ENCODE measurements around the gene DUSP3.

The DUSP3 gene

DNA sequence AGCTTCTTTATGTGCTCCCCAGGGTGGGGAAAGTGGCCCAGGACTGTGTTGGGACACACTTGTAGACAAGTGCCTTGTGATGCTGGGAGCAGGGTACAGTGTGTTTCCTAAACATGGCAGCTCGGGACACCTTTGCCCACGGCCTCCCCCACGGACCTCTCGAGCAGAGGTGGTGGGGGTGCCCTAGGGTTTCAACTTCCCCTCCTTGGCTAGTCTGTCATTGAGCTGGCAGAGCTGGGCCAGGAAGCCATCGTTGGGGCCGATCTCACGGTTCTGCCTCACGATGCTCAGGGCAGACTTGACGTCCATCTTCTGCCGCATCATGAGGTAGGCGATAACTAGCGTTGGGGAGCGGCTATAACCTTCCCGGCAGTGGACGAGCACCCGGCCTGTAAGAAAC is 9.4 kb downstream of the DUSP3 start:
- no peak for DNase-seq (ENCODE audit: low read depth, low spot score)

DNA sequence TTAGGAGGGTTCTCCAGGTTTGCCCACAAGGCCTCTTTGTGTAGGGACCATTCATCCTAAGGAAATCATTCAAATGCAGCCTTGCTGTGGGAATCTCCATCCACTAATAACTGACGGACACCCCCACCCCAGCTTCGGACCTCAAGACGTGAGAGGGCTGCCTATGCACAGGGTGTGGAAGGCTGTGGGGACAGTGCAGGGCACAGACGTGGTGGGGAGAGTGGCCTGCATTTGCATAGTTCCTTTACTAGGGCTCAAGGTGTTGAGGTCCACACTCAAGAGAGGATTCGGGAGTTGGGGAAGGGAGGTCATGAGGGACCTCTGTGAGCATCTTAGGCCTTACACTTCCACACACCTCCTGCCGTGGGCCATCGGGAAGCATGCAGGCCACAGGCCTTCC is 9.8 kb downstream of the DUSP3 start:
- DNase-seq (ENCODE audit: low read depth, low spot score): no peak

DNA sequence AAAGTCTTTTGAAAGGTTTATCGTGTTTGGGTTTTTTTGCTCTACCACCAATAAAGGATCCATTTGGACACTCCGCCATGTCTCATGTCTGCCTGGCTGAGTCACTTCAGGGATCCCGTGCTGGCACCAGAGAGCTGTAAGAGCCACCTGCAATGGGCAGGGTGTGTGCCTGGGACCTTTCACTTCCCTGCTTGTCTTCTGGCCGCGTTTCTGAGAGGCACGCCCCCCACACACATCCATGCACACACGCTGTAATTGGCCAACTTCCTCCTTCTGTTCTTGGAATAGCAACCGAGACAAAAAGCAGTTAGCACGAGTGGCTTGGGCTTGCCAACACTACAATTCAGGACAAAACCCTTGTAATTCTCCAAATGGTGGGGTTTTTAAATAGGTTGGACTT is 10.4 kb downstream of the DUSP3 start:
- DNase-seq (ENCODE audit: low read depth, low spot score): no peak

DNA sequence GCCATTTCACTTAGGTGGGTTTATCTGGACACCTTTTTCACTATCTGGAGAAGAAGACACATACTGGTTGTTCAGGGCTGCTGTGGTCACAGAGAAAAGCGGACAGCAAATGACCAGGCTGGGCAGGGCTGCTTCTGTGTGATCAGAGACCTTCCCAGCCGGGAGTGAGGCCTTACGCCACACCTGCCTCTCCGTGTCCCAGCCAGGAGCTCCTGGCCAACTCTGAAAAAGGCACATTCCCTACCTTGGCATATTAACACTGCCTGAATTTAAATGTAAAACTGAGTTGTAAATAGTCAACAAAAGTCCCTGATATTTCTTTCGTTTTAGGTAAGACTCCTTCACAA is 11.1 kb downstream of the DUSP3 start:
- no peak for DNase-seq (ENCODE audit: low read depth, low spot score)

DNA sequence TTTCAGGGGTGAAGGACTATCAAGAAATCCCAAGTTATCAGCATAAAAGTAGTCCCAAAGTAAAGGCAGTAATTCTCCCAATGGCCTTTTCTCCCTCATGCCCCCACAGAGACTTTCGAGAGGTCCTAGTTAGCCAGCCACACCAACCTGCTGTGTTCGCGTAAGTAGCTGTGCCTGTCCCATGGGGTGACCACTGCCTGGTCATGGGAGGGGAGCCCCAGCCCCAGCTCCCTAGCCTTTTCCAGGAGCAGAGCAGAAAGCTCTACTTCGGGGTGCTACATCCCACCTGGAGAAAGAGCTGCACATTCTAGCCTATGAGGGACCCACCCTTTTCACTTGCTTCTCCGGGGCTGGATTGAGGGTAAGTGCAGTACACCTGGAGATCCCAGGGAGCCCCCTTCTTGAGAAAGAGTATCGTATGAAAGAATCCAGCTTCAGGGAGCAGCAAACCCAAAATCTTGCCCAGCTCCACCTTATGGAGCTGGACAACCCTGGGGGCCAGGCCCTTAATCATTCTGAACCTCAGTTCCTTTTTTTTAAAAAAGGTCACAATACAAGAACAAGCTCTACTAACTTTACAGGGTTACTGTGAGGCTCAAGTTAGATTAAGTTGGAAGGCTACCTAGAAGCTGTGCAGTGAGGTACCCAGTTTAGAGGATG is 11.6 kb downstream of the DUSP3 start:
- no peak for DNase-seq (ENCODE audit: low read depth, low spot score)

DNA sequence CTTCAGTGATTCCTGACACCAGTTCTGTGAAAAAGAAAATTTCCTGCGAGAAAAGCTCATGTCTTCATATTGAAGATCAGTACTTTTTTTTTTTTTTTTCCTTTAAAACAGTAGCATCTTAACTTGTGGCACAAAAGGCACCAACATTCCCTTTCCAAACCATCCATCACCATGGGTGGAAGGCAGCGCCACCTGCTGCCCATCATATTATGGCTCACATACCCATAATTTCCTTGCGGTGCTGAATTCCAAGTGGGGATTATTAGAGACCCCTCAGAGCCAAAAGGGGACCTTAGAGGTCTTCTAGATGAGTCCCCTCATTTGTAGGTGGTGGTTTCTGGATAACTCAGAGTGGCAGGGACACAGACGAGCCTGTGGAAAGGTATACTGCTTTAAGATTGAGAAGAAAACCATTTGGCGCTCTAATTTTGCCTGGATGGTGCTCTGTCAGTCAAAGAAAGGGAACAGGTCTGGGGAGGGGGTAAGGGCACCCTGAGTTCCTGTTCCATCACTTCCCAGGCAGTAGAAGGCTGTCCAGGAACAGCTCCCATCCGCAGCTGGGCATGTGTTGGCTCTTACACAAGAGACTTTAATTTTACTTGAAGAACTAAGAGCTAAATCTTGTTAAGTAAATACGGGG is 12.2 kb downstream of the DUSP3 start:
- DNase-seq (ENCODE audit: low read depth, low spot score): no peak

DNA sequence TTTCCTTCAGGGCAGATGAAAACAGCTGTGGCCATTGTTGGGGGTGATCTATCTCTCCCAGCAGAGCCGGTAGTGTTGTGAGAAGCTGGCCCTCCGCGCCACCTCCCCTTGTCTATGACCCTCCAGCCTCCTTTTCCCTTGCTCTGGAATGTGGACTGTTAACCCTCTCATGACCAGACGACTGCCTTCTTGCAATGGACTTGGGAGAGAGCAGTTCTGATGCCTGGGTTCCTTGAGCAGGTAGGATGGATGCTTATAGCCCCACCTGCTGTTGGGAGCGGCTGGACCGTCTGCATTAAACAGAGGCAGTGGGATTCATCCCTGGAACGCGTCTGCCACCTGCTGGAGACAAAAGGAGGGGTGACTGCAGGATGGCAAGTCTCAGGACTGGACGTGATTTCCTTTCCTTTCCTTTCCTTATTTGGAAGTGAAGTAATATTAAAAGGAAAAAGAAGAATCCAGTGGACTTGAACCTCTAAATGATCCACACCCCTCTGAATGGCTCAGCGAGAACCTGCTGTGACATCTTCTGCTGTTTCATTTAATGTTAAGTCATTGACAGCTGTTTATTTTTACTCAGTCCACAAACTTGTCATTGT is 18.4 kb downstream of the DUSP3 start:
- DNase-seq (ENCODE audit: low read depth, low spot score): peak; percentile 79

DNA sequence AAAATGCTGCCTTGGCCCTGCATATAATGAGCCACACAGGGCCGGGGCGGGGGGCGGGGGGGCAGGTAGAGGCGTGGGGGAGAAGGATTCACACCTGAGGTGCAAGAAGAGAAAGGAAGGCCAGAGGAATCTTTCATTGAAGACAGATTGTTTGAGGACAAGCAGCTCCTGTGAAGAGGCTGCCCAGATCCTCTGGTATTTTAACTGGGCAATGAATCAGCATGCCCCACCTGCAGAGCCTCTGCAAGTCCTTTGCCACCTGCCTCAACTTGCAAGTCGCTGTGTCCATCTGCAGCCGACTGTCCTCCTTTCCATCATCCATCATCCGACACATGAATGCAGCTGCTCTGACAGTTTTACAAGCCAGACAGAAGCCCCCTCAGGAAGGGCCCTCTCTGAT is 18.9 kb downstream of the DUSP3 start:
- DNase-seq (ENCODE audit: low read depth, low spot score): no peak

DNA sequence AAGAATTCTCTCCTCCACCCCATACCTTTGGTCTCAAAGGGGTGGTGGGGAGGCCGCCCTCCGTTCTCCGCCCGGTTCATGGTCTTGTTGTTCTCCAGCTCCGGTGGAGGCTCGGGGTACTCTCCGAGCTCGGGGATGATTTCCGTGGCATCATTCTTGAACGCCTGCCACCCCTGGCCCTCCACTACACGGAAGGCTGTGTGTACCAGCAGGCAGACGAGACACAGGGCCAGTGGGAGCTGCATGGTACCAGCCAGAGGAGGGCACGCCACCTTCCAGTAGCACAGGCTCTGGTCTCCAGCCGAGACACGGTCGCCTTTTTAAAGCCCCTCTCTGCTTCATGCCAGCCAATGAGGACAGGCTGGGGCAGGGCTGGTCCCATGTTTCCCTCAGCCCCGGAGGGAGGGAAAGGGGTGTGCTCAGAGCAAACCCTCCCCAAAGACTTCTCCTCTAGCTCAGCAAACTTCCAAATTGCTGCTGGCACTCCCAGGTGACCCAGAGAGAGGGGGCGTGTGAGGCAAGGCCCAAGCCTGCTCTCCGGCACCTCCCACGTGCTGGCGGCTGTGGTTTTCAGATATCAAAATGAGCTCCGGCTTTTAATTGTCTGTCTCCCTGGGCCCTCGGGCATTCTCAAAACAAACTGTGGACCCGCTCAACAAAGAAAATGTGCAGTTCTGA is 20.1 kb downstream of the DUSP3 start, which contains the start of gene SOST:
Gene SOST (minus strand): TSS at position 295 of the 678 bp plus-strand sequence. CDS start 50 bp downstream, at position 245.
- no peak for DNase-seq (ENCODE audit: low read depth, low spot score)

DNA sequence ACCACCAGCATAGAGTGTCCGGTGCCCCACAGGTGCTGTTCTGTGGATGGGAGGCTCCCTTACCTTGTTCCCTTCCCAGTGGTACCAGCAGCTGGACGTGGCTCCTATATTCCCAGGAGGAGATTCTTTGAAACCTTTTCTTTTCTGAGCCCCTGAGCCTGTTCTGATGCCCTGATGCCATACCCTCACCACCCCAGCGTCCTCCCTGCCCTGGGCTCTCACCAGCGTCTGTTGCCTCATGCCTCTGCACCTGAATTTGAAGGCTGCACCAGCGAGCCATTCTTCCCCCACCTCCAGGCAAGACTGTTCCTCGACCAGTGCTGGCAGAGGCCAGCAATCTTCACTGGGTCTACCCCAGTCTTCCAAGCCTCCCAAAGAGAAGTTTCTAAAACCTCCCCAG is 20.7 kb downstream of the DUSP3 start:
- DNase-seq (ENCODE audit: low read depth, low spot score): no peak

DNA sequence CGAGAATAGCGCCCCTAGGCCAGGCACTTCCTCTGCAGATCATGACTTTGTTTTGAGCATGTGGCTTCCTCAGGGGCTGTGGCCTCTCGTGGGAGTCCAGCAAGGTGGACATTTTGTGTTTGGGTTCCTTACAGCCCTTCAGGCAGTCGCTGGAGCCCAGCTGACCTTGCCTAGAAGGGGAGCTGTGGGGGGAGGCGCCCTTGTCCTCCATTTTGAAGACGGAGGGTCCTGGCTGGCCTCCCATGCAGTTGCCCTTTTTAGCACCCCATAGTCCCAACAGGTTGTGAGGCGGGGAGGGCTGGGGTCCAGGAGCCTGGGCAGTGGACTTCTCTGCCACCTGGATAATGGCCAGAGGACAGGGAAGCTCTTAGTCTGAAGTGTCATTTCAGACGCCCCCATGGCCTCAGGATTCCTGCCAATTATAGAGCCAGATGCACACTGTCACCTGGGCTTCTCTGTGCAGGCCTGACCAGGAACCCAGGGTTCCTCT is 21.6 kb downstream of the DUSP3 start:
- no peak for DNase-seq (ENCODE audit: low read depth, low spot score)

DNA sequence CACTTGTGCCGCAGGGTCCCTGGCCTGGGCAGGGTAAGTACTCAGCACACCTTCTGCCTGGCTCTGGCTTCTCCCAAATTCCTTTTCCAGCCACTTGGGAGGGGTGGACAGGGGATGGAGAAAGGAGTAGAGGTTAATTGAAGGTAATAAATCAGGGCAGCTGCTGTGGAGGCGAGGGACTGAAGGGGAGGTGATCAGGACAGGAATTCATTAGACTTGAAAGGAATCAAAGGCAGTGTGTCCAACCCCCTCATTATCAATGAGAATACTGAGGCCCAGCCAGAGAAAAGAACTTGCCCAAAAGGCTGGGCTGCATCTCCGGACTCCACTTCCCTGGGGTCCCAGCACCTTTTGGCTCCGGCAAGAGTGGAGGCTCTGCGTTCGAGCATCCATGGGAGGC is 22.6 kb downstream of the DUSP3 start:
- no peak for DNase-seq (ENCODE audit: low read depth, low spot score)

DNA sequence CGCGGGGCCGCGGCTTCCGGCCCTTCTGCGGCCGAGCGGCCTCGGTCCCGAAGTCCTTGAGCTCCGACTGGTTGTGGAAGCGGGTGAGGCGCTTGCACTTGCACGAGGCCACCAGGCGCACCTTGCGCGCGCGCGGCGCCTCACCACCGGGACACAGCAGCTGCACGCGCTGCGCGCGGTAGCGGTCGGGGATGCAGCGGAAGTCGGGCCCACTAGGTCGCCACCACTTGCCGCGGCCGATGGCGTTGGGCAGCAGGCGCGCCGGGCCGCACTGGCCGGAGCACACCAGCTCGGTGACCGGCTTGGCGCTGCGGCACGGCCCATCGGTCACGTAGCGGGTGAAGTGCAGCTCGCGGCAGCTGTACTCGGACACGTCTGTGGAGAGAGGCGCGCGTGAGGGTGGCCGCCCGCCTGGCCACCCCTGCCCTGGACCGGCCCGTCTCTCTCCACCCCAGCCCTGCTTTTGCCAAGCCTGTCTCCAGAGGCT is 23.3 kb downstream of the DUSP3 start:
- DNase-seq (ENCODE audit: low read depth, low spot score): no peak

DNA sequence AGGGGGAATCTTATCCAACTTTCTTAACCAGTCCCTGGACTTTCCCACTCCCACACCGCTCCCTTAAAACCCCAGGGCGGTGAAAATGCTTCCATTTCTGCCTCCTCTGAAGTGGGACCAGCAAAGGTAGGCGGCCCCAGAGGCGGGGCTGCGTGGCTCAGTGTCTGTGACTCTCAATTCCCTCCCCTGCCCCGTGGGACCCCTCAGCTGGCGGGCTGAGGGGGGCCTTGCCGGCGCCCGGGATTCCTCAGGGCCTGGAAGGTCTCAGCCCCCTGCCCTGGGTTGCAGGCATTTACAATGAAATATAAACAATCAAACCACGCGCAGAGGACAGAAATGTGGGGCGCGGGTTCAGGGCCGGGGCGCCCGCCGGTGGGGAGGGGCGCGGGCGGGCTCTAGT is 23.8 kb downstream of the DUSP3 start:
- no peak for DNase-seq (ENCODE audit: low read depth, low spot score)

DNA sequence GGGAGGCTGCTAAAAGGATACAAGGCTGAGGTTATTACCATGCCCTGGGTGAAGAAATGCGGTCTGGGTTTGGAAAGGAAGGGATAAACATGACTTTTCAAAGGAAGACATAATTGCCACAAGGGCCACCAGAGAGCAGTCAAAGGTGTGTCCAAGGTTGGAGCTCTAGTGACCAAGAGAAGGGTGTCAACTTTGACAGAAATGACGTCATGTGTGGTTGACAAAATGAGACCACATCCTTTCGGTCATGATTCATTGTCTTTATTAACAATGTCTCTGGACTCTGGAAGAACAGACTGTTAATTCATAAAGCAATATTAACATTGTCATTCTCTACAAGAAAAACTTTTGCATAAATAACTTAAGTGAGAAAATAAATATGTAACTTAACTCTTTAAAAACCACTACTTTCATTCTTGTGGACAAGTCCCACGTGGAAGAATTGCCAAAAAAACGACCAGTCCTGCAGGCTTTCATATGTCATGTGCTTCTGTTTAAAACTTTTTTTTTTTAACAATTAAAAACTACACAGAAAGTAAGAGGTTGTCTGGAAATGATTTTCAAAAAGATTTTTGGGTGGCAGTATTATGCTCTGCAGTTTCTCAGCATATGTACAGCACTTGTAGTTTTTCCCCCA is 25.2 kb downstream of the DUSP3 start:
- DNase-seq (ENCODE audit: low read depth, low spot score): no peak

DNA sequence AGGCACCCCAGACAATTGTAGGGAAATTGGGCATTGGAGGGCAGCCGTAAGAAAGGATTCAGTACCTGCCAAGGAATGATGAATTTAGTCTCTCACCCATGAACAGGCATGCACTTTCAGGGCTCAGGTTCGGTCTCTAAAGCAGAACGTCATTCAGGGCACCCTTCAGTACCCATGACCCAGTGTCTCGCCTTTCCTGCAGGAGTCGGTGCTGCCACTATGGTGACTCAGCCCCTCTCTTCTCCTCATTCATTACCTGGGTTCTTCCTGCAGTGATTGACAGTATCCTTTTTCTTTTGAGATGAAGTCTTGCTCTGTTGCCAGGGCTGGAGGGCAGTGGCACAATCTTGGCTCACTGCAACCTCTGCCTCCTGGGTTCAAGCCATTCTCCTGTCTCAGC is 28.6 kb downstream of the DUSP3 start:
- no peak for DNase-seq (ENCODE audit: low read depth, low spot score)

DNA sequence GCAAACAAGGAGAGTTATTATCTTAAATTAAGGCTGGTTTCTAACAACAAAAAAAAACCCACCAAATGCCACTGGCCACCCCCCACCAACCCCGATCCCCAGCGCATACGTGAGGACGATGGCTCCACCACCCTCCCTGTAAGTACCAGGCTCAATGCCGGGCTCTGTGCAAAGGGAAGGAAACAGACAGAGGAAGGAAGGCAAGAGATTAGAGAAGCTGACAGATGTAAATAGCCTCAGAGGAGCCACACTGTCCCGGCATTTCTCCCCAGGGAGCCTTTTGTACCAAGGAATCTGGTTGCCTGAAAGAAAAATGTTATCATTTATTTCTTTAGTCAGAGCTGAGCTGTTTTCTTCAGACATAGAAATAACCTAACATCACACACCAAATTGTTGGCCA is 33.2 kb downstream of the DUSP3 start:
- DNase-seq (ENCODE audit: low read depth, low spot score): no peak

DNA sequence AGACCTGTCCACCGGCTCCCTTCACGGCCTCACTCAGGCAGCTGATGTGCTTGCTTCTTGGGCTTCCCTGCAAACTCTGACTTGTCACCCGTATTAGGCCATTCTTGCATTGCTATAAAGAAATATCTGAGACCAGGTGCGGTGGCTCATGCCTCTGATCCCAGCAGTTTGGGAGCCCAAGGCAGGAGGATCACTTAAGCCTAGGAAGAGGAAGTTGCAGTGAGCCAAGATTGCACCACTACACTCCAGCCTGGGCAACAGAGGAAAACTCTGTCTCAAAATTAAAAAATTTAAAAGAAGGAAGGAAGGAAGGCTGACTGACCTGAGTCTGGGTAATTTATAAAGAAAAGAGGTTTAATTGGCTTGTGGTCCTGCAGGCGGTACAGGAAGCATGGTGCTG is 37.1 kb downstream of the DUSP3 start:
- no peak for DNase-seq (ENCODE audit: low read depth, low spot score)

DNA sequence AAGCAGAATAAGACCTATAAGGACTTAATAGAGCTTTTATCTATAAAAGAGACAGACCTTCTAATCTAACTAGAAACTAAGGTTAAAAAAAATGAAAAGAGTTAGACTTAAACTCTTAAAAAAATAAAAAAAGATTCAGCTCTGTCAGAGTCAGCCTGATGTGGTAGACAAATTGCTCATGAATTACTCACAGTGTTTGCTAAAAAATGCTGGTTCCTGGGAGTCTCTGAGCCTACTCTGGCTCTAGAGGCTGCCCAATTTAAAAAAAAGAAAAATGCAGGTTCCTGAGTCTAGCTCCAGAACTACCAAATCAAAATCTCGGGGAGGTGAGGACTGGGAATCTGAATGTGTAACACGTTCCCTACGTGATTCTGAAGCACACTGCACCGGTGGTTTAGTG is 38.2 kb downstream of the DUSP3 start:
- no peak for DNase-seq (ENCODE audit: low read depth, low spot score)

DNA sequence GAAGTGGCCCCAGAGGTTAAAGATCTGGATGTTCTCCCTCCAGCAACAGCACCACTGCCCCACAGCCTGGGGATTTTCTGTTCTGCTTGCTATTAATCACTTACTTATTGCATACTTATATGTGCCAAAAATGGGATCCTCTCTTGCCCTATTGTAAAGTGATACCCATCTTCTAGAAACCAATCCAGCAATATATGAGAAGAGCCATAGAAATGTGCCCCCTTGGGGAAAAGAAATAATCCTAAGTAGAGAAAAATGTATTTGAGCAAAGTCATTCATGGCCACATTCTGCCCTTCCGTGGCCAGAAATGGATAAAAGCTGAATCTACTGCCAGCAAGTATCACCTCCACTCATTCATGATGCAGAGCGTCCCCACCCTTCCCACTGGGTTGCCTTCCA is 41.1 kb downstream of the DUSP3 start:
- no peak for DNase-seq (ENCODE audit: low read depth, low spot score)

DNA sequence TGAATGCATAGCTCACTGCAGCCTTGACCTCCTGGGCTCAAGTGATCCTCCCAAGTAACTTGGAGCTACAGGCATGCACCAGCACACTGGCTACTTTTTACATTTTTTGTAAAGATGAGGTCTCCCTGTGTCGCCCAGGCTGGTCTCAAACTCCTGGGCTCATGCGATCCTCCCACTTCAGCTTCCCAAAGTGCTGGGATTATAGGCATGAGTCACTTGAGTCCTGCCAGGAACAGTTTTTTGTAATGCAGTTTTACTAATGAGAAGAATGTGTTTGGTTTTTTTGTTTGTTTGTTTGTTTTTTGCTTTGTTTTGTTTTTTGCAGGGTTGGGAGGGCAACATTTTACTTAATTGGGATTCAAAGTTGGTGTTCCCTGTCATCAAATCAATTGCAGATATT is 42.4 kb downstream of the DUSP3 start:
- DNase-seq (ENCODE audit: low read depth, low spot score): no peak

DNA sequence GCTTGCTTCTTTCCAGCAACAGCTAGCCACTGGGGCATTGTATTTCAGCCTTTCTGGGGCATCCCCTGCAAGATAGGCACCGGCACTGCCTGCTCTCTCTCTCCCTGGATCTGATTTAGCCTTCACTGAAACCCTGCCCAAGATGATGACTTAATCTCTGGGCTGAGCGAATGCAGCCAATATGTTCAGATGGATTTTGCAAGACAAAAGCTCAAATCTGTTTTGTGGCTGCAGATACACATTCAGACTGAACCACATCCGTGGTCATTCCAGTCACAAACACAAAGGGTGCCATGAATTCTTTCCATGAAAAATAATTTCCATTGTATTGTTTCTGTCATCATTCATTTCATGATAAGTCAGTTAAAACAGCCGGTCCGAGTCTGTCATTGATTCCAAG is 44.4 kb downstream of the DUSP3 start:
- DNase-seq (ENCODE audit: low read depth, low spot score): no peak
